ENCODE measurements around the gene HSD3B7. TPM values are rescaled to one million over a fixed set of nuclear protein-coding genes. Genes with fewer than 3 reads are reported as not detected.
A peak's percentile ranks its signal among the peaks of the same experiment; 100 is the strongest.

HSD3B7 gene
- total RNA-seq, 4 donors from 2014 or later = 6.9 to 17.0 (median 8.8) TPM

GRCh38 chr16:30991052-30991451, 6.0 kb downstream of the HSD3B7 start:
- no peak for TF ChIP-seq POLR2A (IDR thresholded peaks at IDR 0.05)
- TF ChIP-seq, protein P1, sequence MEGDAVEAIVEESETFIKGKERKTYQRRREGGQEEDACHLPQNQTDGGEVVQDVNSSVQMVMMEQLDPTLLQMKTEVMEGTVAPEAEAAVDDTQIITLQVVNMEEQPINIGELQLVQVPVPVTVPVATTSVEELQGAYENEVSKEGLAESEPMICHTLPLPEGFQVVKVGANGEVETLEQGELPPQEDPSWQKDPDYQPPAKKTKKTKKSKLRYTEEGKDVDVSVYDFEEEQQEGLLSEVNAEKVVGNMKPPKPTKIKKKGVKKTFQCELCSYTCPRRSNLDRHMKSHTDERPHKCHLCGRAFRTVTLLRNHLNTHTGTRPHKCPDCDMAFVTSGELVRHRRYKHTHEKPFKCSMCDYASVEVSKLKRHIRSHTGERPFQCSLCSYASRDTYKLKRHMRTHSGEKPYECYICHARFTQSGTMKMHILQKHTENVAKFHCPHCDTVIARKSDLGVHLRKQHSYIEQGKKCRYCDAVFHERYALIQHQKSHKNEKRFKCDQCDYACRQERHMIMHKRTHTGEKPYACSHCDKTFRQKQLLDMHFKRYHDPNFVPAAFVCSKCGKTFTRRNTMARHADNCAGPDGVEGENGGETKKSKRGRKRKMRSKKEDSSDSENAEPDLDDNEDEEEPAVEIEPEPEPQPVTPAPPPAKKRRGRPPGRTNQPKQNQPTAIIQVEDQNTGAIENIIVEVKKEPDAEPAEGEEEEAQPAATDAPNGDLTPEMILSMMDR (IDR thresholded peaks at IDR 0.05) = no peak
- intact Hi-C loops (cut with DNase I) = no loop called here
- H3K4me1 ChIP-seq = peaks cover 0 to 3% (median under 1%) of the 10 kb centered on the region in 3 donors
- no peaks in the 10 kb centered on the region for H3K9me3 ChIP-seq
- H3K27ac ChIP-seq = no peak overlapping the region
- WGBS, 2 donors = 17% methylated on average over 1 of the region's 8 CpGs; no CpG with 5 or more reads in 1 of the 2 donors
- H3K4me3 ChIP-seq = no peak overlapping the region
- H3K27me3 ChIP-seq = no peaks in the 10 kb centered on the region
- DNase-seq = no peak
- peaks cover 0 to 16% (median 0%) of the 10 kb centered on the region in 3 donors for H3K36me3 ChIP-seq

DNA sequence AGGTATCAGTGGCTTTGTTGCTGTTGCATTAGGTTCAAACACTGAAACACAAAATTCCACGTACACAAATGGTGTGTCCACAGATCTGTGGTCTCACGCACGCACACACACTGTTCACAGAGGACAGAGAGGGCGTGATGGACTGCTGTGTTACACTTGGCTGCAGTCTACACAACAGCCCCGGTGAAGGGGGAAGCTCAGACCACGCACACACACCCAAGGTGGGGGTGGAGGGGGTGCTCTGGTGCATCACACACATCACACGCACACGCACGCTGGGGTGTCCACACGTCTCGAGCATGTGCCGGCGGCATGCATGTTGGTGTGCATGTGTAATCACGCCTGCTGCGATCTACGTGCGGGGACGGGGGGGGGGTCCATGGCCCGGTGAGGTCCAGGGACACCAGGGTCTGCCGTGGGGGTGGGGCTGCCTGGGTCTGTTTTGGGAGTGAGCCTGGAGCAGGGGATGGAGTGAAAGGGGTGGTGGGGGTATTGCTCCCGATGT, 7.3 kb downstream of the HSD3B7 start:
- Histone ChIP-seq H3K27ac (no peak overlapping the region), H3K9me3 (no peaks in the 10 kb centered on the region), H3K27me3 (no peaks in the 10 kb centered on the region), H3K36me3 (peaks cover 0 to 13% (median 0%) of the 10 kb centered on the region in 3 donors), H3K4me1 (peaks cover 6 to 14% (median 7%) of the 10 kb centered on the region in 3 donors), H3K4me3 (no peak overlapping the region)
- DNase-seq = no peak
- intact Hi-C loops (cut with DNase I) = no loop called here
- 82 to 94% methylated on average over 3 of the region's 21 CpGs for WGBS, 2 donors
- TF ChIP-seq, protein P1 (IDR thresholded peaks at IDR 0.05) = no peak
- no peak for TF ChIP-seq POLR2A (IDR thresholded peaks at IDR 0.05)

DNA sequence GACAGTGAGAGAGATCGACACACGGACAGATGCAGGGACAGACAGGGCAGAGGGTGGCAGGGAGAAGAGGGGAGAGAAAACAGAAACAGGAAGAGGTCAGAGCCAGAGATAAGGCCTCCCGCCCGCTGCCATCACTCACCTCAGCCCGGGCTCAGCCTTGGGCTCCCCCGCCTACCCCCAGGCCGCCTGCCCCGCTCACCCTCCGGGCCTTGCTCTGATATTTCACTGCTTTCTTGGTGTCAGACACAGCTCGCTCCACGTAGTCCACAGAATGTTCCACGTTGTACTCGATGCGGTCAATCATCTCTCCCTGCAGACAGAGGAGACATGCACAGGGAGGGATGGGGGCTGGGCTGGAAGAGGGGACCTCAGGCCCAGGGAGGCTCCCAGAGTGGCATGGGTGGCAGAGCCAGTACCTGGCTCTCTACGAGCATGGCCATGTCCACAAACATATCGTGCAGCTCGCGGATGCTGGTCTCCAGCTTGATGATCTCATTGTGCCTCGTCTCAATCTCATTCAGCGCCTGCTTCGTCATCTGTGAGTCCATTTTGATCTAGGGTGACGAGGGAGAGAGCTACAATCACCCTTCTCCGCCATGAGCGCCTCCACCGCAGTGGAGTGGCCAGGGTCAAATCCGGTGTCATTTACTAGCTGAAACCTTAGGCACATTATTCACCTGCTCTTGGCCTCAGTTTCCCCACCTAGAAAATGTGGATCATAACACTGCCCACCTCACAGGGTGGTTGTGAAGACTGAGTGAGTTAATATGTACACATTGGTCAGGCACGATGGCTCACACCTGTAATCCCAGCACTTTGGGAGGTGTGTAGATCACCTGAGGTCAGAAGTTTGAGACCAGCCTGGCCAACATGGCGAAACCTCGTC, 8.2 kb downstream of the HSD3B7 start:
- TF ChIP-seq POLR2A (IDR thresholded peaks at IDR 0.05) = no peak
- TF ChIP-seq, protein P1 (IDR thresholded peaks at IDR 0.05) = no peak
- H3K27me3 ChIP-seq = no peaks in the 10 kb centered on the region
- H3K27ac ChIP-seq = no peak overlapping the region
- H3K4me3 ChIP-seq = no peak overlapping the region
- H3K4me1 ChIP-seq = peaks cover 14 to 22% (median 15%) of the 10 kb centered on the region in 3 donors
- WGBS, 2 donors = 72 to 78% methylated on average over 21 of the region's 29 CpGs
- intact Hi-C loops (cut with DNase I) = no loop called here
- H3K36me3 ChIP-seq = peaks cover 0 to 4% (median 0%) of the 10 kb centered on the region in 3 donors
- no peak for DNase-seq
- no peaks in the 10 kb centered on the region for H3K9me3 ChIP-seq

GRCh38 chr16:30995927-30996323, 10.9 kb downstream of the HSD3B7 start:
- peak overlapping the region; percentile 76 to 94 (median 84) for H3K27ac ChIP-seq
- H3K4me1 ChIP-seq = peaks cover 16 to 47% (median 26%) of the 10 kb centered on the region in 3 donors
- peak overlapping the region in 2 of 4 donors; percentile 59 to 83 for H3K4me3 ChIP-seq
- no peaks in the 10 kb centered on the region for H3K9me3 ChIP-seq
- WGBS, 2 donors = 65 to 71% methylated on average over 11 of the region's 11 CpGs
- TF ChIP-seq, protein P1 (IDR thresholded peaks at IDR 0.05) = no peak
- TF ChIP-seq POLR2A (IDR thresholded peaks at IDR 0.05) = no peak
- intact Hi-C loops (cut with DNase I) = loop anchor here (5.0 kb wide), 1 partner anchor 41 kb away; no protein-coding TSS in a partner anchor
- no peaks in the 10 kb centered on the region for H3K36me3 ChIP-seq
- no peak for DNase-seq
- H3K27me3 ChIP-seq = no peaks in the 10 kb centered on the region
